H9 (cell line): Measurements from ENCODE around the gene NPHP4. TPM values are rescaled to one million over a fixed set of nuclear protein-coding genes. Genes with fewer than 3 reads are reported as not detected.
A peak's percentile ranks its signal among the peaks of the same experiment; 100 is the strongest.

ENCODE experiments used
- DNase-seq: peaks from one replicate; pipeline ENCODE4 v3.0.0-alpha.2; 2017
- H2AFZ ChIP-seq: one replicate; pipeline ENCODE4 v1.6.1; 2013; ENCODE audit warnings: mild to moderate bottlenecking, low read length, control low read depth, moderate library complexity
- H2AK5ac ChIP-seq: 2 replicates; pipeline ENCODE4 v1.6.1; 2013; ENCODE audit warnings: low read length, control low read depth, mixed read lengths; ENCODE audit not compliant: insufficient read length
- H2BK120ac ChIP-seq: one replicate; pipeline ENCODE4 v1.6.1; 2013; ENCODE audit warnings: low read depth, mild to moderate bottlenecking, low read length, control low read depth, inconsistent platforms; ENCODE audit not compliant: poor library complexity, severe bottlenecking
- H2BK12ac ChIP-seq: 2 replicates; pipeline ENCODE4 v1.6.1; 2013; ENCODE audit warnings: low read length, control low read depth, mixed read lengths, low read depth; ENCODE audit not compliant: insufficient read length
- H2BK15ac ChIP-seq: 2 replicates; pipeline ENCODE4 v1.6.1; 2013; ENCODE audit warnings: low read depth, low read length, control low read depth
- H2BK20ac ChIP-seq: one replicate; pipeline ENCODE4 v1.6.1; 2013; ENCODE audit warnings: low read depth, mild to moderate bottlenecking, low read length, control low read depth, inconsistent platforms; ENCODE audit not compliant: poor library complexity, severe bottlenecking
- H2BK5ac ChIP-seq: 2 replicates; pipeline ENCODE4 v1.6.1; 2013; ENCODE audit warnings: low read length, control low read depth, mixed read lengths; ENCODE audit not compliant: insufficient read length
- H3K14ac ChIP-seq: 2 replicates; pipeline ENCODE4 v1.6.1; 2013; ENCODE audit warnings: low read length, control low read depth; ENCODE audit not compliant: insufficient read depth
- H3K18ac ChIP-seq: 2 replicates; pipeline ENCODE4 v1.6.1; 2013; ENCODE audit warnings: low read depth, mild to moderate bottlenecking, mixed read lengths, low read length, control low read depth; ENCODE audit not compliant: insufficient read length
- H3K23ac ChIP-seq: 2 replicates; pipeline ENCODE4 v1.6.1; 2013; ENCODE audit warnings: low read length, control low read depth, mixed read lengths, low read depth; ENCODE audit not compliant: insufficient read length
- H3K23me2 ChIP-seq: 2 replicates; pipeline ENCODE4 v1.6.1; 2013; ENCODE audit warnings: low read depth, mild to moderate bottlenecking, mixed read lengths, low read length, control low read depth; ENCODE audit not compliant: insufficient read length, poor library complexity, severe bottlenecking
- H3K27ac ChIP-seq: 2 replicates; pipeline ENCODE4 v1.5.1; 2013; ENCODE audit warnings: low read length, control low read depth, mixed read lengths, low read depth; ENCODE audit not compliant: insufficient read length
- H3K27me3 ChIP-seq: 2 replicates; pipeline ENCODE4 v1.6.1; 2013; ENCODE audit warnings: low read length, control low read depth, inconsistent platforms; ENCODE audit not compliant: insufficient read depth
- H3K4ac ChIP-seq: 2 replicates; pipeline ENCODE4 v1.6.1; 2013; ENCODE audit warnings: low read depth, mild to moderate bottlenecking, control low read depth, inconsistent platforms, low read length, moderate library complexity
- H3K4me1 ChIP-seq: 2 replicates; pipeline ENCODE4 v1.6.1; 2013; ENCODE audit warnings: low read length, control low read depth, inconsistent platforms; ENCODE audit not compliant: insufficient read depth
- H3K4me2 ChIP-seq: 2 replicates; pipeline ENCODE4 v1.6.1; 2013; ENCODE audit warnings: low read length, control low read depth, mixed read lengths; ENCODE audit not compliant: insufficient read length, insufficient read depth
- H3K56ac ChIP-seq: 2 replicates; pipeline ENCODE4 v1.6.1; 2013; ENCODE audit warnings: low read depth, mild to moderate bottlenecking, mixed read lengths, low read length, control low read depth; ENCODE audit not compliant: insufficient read length
- H3K79me1 ChIP-seq: 2 replicates; pipeline ENCODE4 v1.6.1; 2013; ENCODE audit warnings: low read depth, mild to moderate bottlenecking, moderate library complexity, low read length, control low read depth, inconsistent platforms; ENCODE audit not compliant: insufficient read depth, poor library complexity, severe bottlenecking
- H3K79me2 ChIP-seq: 2 replicates; pipeline ENCODE4 v1.6.1; 2013; ENCODE audit warnings: low read length, control low read depth, inconsistent platforms; ENCODE audit not compliant: insufficient read depth
- H3K9ac ChIP-seq: 2 replicates; pipeline ENCODE4 v1.6.1; 2013; ENCODE audit warnings: low read length, control low read depth, mixed read lengths; ENCODE audit not compliant: insufficient read length; ENCODE audit errors: extremely low read depth
- H3K9me3 ChIP-seq: one replicate; pipeline ENCODE4 v1.6.1; 2013; ENCODE audit warnings: low read depth, low read length, inconsistent platforms; ENCODE audit not compliant: control insufficient read depth
- H3T11ph ChIP-seq: one replicate; pipeline ENCODE4 v1.6.1; 2013; ENCODE audit warnings: mild to moderate bottlenecking, low read length, control low read depth, inconsistent platforms
- H4K20me1 ChIP-seq: one replicate; pipeline ENCODE4 v1.6.1; 2013; ENCODE audit not compliant: control insufficient read depth, insufficient read length, insufficient read depth
- H4K5ac ChIP-seq: 2 replicates; pipeline ENCODE4 v1.6.1; 2013; ENCODE audit warnings: low read depth, mild to moderate bottlenecking, mixed read lengths, low read length, control low read depth; ENCODE audit not compliant: insufficient read length
- H4K8ac ChIP-seq: replicated peaks from 2 replicates; pipeline ENCODE4 v1.6.1; 2013; ENCODE audit warnings: low read length, control low read depth, mixed read lengths, low read depth; ENCODE audit not compliant: insufficient read length
- H4K91ac ChIP-seq: 2 replicates; pipeline ENCODE4 v1.6.1; 2013; ENCODE audit warnings: low read depth, mild to moderate bottlenecking, moderate library complexity, mixed read lengths, low read length, control low read depth; ENCODE audit not compliant: insufficient read length
- H3K27ac Mint-ChIP-seq, 3 experiments: 2 replicates in 2 of 3; 3 replicates in 1 of 3; pipeline ENCODE4 v1.8.0; 2020 to 2021; ENCODE audit warnings: mixed read lengths in 3 of 3, mild to moderate bottlenecking in 1 of 3, moderate library complexity in 1 of 3
- H3K27me3 Mint-ChIP-seq: 2 replicates; pipeline ENCODE4 v1.8.0; 2021; ENCODE audit warnings: low read depth, mild to moderate bottlenecking, moderate library complexity, mixed read lengths
- H3K36me3 Mint-ChIP-seq, 3 experiments: 2 replicates in 2 of 3; 3 replicates in 1 of 3; pipeline ENCODE4 v1.8.0; 2020 to 2021; ENCODE audit warnings: low read depth in 3 of 3, mixed read lengths in 3 of 3; ENCODE audit not compliant: insufficient read depth in 1 of 3
- H3K4me1 Mint-ChIP-seq, 2 experiments: 2 replicates each; pipeline ENCODE4 v1.8.0; 2020; ENCODE audit warnings: mixed read lengths in 2 of 2
- H3K4me3 Mint-ChIP-seq, 2 experiments: 2 replicates in 1 of 2; 3 replicates in 1 of 2; pipeline ENCODE4 v1.8.0; 2020 to 2021; ENCODE audit warnings: mild to moderate bottlenecking in 2 of 2, mixed read lengths in 2 of 2, moderate library complexity in 1 of 2
- H3K9me3 Mint-ChIP-seq, 2 experiments: 2 replicates in 1 of 2; 3 replicates in 1 of 2; pipeline ENCODE4 v1.8.0; 2020; ENCODE audit warnings: mild to moderate bottlenecking in 2 of 2, mixed read lengths in 2 of 2, moderate library complexity in 1 of 2
- CTCF ChIP-seq: fragments of 200-600 bp; sonication (generic); conservative IDR thresholded peaks from 3 replicates; pipeline ENCODE4 v1.8.0; 2021; ENCODE audit warnings: antibody characterized with exemption, mild to moderate bottlenecking
- WGBS: extraction: QIAGEN DNeasy Blood & Tissue Kit; methylation state at CpG from one replicate; pipeline ENCODE4 v1.1.7; 2013; ENCODE audit warnings: missing lambda C conversion rate, low lambda C conversion rate, mixed read lengths; ENCODE audit not compliant: insufficient read length; ENCODE audit errors: extremely low coverage; 5-methylcytosine and 5-hydroxymethylcytosine counted together
- total RNA-seq: library from RNA; stranded (reverse); gene quantifications from 2 replicates; pipeline ENCODE4 v1.2.1, GENCODE V29; 2021

Gene NPHP4
- total RNA-seq, 1 experiment from 2014 or later, result 17.6 TPM

- no peaks in the 10 kb centered on the region for H3K79me2 ChIP-seq
- no peaks in the 10 kb centered on the region for H3K79me1 ChIP-seq
- no peaks in the 10 kb centered on the region for H3K27me3 ChIP-seq
- Mint-ChIP-seq H3K36me3 (peaks cover 0 to 12% (median 8%) of the 10 kb centered on the region in 3 experiments; a peak in 4 of 7 replicates), H3K9me3 (no peaks in the 10 kb centered on the region), H3K27me3 (no peaks in the 10 kb centered on the region), H3K4me1 (peaks cover 7 to 9% of the 10 kb centered on the region in 2 experiments; a peak in 3 of 4 replicates), H3K27ac (peak overlapping the region in 1 of 3 experiments; percentile 77; a peak in 2 of 7 replicates), H3K4me3 (no peak overlapping the region)
- H2BK12ac ChIP-seq, result no peak overlapping the region
- H3K27ac ChIP-seq, result no peak overlapping the region
- no peak overlapping the region for H3T11ph ChIP-seq
- no peak overlapping the region for H2BK20ac ChIP-seq
- no peaks in the 10 kb centered on the region for H3K9me3 ChIP-seq
- no peak overlapping the region for H3K4me2 ChIP-seq
- H3K23ac ChIP-seq, result no peak overlapping the region
- no peak overlapping the region for H4K5ac ChIP-seq
- no peaks in the 10 kb centered on the region for H4K20me1 ChIP-seq
- no peak overlapping the region for H4K91ac ChIP-seq
- H2BK5ac ChIP-seq, result no peak overlapping the region
- H3K4ac ChIP-seq, result no peak overlapping the region
- no peaks in the 10 kb centered on the region for H3K23me2 ChIP-seq
- no peak overlapping the region for H3K56ac ChIP-seq
- H4K8ac ChIP-seq, result no peak overlapping the region
- no peak overlapping the region for H2AK5ac ChIP-seq
- peak; percentile 15 for DNase-seq
- H2AFZ ChIP-seq, result no peak overlapping the region
- WGBS, result no CpG with 5 or more reads among the region's 8 CpGs
- no peak overlapping the region for H3K9ac ChIP-seq
- no peaks in the 10 kb centered on the region for H3K4me1 ChIP-seq
- TF ChIP-seq CTCF, result no peak
- no peak overlapping the region for H2BK120ac ChIP-seq
- H2BK15ac ChIP-seq, result no peak overlapping the region
- H3K14ac ChIP-seq, result no peak overlapping the region
- H3K18ac ChIP-seq, result no peak overlapping the region
Observed at GRCh38 chr1:5907966-5908365, 84.3 kb downstream of the NPHP4 start.
